Inferior parietal cortex (tissue), 1 donor: ENCODE data around the gene DGCR6L.
A peak's percentile ranks its signal among the peaks of the same experiment; 100 is the strongest.
"Not testable (repeated sequence)": the region's sequence is repeated elsewhere in the genome, so short reads cannot be mapped to it uniquely, and the experiment has no call there.

Source experiments
- DNase-seq: peaks from one replicate; pipeline ENCODE4 v3.0.0-alpha.2; 2016; ENCODE audit errors: extremely low spot score

DGCR6L gene

GRCh38 chr22:20308806-20309650 is 10.8 kb downstream of the DGCR6L start:
- DNase-seq = not testable (repeated sequence)

GRCh38 chr22:20307448-20308447 is 12.1 kb downstream of the DGCR6L start:
- DNase-seq = not testable (repeated sequence)

GRCh38 chr22:20306646-20307447 is 13.0 kb downstream of the DGCR6L start:
- not testable (repeated sequence) for DNase-seq

GRCh38 chr22:20305894-20306645 is 13.8 kb downstream of the DGCR6L start:
- no peak for DNase-seq

GRCh38 chr22:20305230-20305893 is 14.5 kb downstream of the DGCR6L start:
- DNase-seq = not testable (repeated sequence)

- DNase-seq = no peak
These were observed 15.2 kb downstream of the DGCR6L start for GRCh38 chr22:20304646-20305045.

GRCh38 chr22:20303229-20303534 is 16.7 kb downstream of the DGCR6L start:
- DNase-seq = not testable (repeated sequence)

- DNase-seq = no peak
These were observed 17.2 kb downstream of the DGCR6L start for GRCh38 chr22:20302438-20303228.

- no peak for DNase-seq
These were observed 20.1 kb downstream of the DGCR6L start for GRCh38 chr22:20299746-20300136.

GRCh38 chr22:20298803-20299745 is 20.8 kb downstream of the DGCR6L start:
- DNase-seq = peak; percentile 57

- DNase-seq = no peak
These were observed 21.6 kb downstream of the DGCR6L start for GRCh38 chr22:20298110-20298802.

- DNase-seq = no peak
These were observed 22.3 kb downstream of the DGCR6L start for GRCh38 chr22:20297414-20298109.

GRCh38 chr22:20296598-20296997 is 23.3 kb downstream of the DGCR6L start:
- no peak for DNase-seq

- DNase-seq = no peak
These were observed 24.4 kb downstream of the DGCR6L start for GRCh38 chr22:20295262-20296064.

GRCh38 chr22:20292673-20293232 is 27.1 kb downstream of the DGCR6L start:
- no peak for DNase-seq

GRCh38 chr22:20292108-20292507 is 27.8 kb downstream of the DGCR6L start:
- no peak for DNase-seq
